ENCODE results near the gene MARK3.

- no peak for TF ChIP-seq CTCF (IDR thresholded peaks at IDR 0.05)
- TF ChIP-seq POLR2A (IDR thresholded peaks at IDR 0.05), result no peak
Observed at GRCh38 chr14:103386713-103387329, 1.6 kb downstream of the MARK3 start.

Measured in lower leg skin (tissue), 3 donors.